Upper lobe of right lung (tissue), 1 donor: ENCODE measurements around the gene TAF1D. TPM values are rescaled to one million over a fixed set of nuclear protein-coding genes. Genes with fewer than 3 reads are reported as not detected.

Experiments used
- ATAC-seq: fragments of 200-7000 bp; cut with Tn5 transposase; one replicate; pipeline ENCODE4 v1.9.1; 2020; ENCODE audit warnings: mild to moderate bottlenecking, moderate library complexity
- DNase-seq: peaks from one replicate; pipeline ENCODE4 v3.0.0-alpha.2; 2020
- H3K27ac ChIP-seq: fragments of 200-600 bp; one replicate; pipeline ENCODE4 v1.8.0; 2022
- H3K27me3 ChIP-seq: fragments of 200-600 bp; one replicate; pipeline ENCODE4 v1.8.0; 2022; ENCODE audit warnings: mild to moderate bottlenecking
- H3K36me3 ChIP-seq: fragments of 200-600 bp; one replicate; pipeline ENCODE4 v1.8.0; 2022
- H3K4me1 ChIP-seq: fragments of 200-600 bp; one replicate; pipeline ENCODE4 v1.8.0; 2022
- H3K4me3 ChIP-seq: fragments of 200-600 bp; one replicate; pipeline ENCODE4 v1.8.0; 2022; ENCODE audit warnings: mild to moderate bottlenecking
- H3K9me3 ChIP-seq: fragments of 200-600 bp; one replicate; pipeline ENCODE4 v1.8.0; 2022
- intact Hi-C: fragments of 100-400 bp; cut with DNase I; formaldehyde crosslinking; loops from one replicate; pipeline ENCODE4 v1.11.0; 2022
- total RNA-seq: library from RNA; stranded (reverse); fragmentation: NEBNext Ultra II Directional; extraction: Animal tissue kit (Norgen Biotek cat#: 25700); gene quantifications from one replicate; pipeline ENCODE4 v1.2.1, GENCODE V29; 2021
- TF ChIP-seq, protein P1 (sequence below): fragments of 200-600 bp; IDR thresholded peaks from one replicate; pipeline ENCODE4 v1.8.0; 2022; ENCODE audit warnings: antibody characterized with exemption
- donor health status: DM: no; HTN: yes; CAD: no; lungs with severe emphysema.

The TAF1D gene
- total RNA-seq, 1 donor from 2014 or later: 93.4 TPM

DNA sequence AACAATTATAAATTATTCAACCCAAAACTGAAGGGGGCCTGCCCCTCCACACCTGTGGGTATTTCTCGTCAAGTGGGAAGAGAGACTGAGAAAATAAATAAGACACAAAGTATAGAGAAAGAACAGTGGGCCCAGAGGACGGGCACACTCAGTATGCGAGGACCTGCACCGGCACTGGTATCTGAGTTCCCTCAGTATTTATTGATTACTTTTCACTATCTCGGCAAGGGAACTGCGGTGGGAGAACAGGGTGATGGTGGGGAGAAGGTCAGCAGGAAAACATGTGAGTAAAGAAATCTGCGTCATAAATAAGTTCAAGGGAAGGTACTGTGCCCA is 3.3 kb upstream of the TAF1D start:
- DNase-seq (no peak), ATAC-seq (no peak)
- H3K27ac ChIP-seq: no peak overlapping the region
- no peaks in the 10 kb centered on the region for H3K9me3 ChIP-seq
- H3K4me3 ChIP-seq: no peak overlapping the region
- H3K27me3 ChIP-seq: no peaks in the 10 kb centered on the region
- H3K4me1 ChIP-seq: peaks cover 17% of the 10 kb centered on the region
- TF ChIP-seq, protein P1, sequence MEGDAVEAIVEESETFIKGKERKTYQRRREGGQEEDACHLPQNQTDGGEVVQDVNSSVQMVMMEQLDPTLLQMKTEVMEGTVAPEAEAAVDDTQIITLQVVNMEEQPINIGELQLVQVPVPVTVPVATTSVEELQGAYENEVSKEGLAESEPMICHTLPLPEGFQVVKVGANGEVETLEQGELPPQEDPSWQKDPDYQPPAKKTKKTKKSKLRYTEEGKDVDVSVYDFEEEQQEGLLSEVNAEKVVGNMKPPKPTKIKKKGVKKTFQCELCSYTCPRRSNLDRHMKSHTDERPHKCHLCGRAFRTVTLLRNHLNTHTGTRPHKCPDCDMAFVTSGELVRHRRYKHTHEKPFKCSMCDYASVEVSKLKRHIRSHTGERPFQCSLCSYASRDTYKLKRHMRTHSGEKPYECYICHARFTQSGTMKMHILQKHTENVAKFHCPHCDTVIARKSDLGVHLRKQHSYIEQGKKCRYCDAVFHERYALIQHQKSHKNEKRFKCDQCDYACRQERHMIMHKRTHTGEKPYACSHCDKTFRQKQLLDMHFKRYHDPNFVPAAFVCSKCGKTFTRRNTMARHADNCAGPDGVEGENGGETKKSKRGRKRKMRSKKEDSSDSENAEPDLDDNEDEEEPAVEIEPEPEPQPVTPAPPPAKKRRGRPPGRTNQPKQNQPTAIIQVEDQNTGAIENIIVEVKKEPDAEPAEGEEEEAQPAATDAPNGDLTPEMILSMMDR: no peak
- intact Hi-C loops: no loop called here
- H3K36me3 ChIP-seq: no peaks in the 10 kb centered on the region

DNA sequence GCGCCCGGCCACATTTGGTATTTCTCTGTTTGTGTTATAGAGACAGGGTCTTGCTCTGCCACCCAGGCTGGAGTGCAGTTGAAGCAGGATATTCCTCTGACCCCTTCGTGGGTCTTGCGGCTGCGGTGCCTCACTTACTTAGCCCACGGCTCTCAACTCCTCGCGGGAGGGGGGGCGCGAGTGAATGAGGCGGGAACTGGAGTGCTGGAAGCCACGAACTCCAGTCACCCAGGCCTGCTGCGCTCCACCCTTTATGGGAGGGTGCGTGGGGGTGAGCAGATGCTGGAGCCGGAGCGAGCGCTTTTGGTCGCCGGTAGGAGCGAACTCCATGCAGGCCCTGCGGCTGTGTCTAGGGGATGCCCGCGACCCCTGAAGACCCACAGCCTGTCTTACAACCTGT is 2.0 kb upstream of the TAF1D start:
- Histone ChIP-seq H3K4me3 (no peak overlapping the region), H3K9me3 (no peaks in the 10 kb centered on the region), H3K27ac (no peak overlapping the region), H3K4me1 (peaks cover 30% of the 10 kb centered on the region), H3K27me3 (no peaks in the 10 kb centered on the region), H3K36me3 (peaks cover 6% of the 10 kb centered on the region)
- no peak for DNase-seq
- no peak for ATAC-seq
- intact Hi-C loops: no loop called here
- TF ChIP-seq, protein P1: no peak

- Histone ChIP-seq H3K4me1 (peaks cover 42% of the 10 kb centered on the region), H3K27ac (peak overlapping the region; percentile 94), H3K36me3 (peaks cover 21% of the 10 kb centered on the region), H3K4me3 (peak overlapping the region; percentile 86), H3K9me3 (no peaks in the 10 kb centered on the region), H3K27me3 (no peaks in the 10 kb centered on the region)
- TF ChIP-seq, protein P1: no peak
- ATAC-seq: peak; percentile 71
- intact Hi-C loops: no loop called here
- DNase-seq: no peak
Observed at GRCh38 chr11:93741882-93742226, 559 bp upstream of the TAF1D start.

GRCh38 chr11:93740730-93741093 is 583 bp downstream of the TAF1D start:
- DNase-seq: peak; percentile 81
- Histone ChIP-seq H3K36me3 (peaks cover 32% of the 10 kb centered on the region), H3K27me3 (no peaks in the 10 kb centered on the region), H3K27ac (peak overlapping the region; percentile 94), H3K9me3 (no peaks in the 10 kb centered on the region), H3K4me1 (peaks cover 46% of the 10 kb centered on the region), H3K4me3 (peak overlapping the region; percentile 86)
- TF ChIP-seq, protein P1: no peak
- ATAC-seq: peak; percentile 67
- intact Hi-C loops: no loop called here

DNA sequence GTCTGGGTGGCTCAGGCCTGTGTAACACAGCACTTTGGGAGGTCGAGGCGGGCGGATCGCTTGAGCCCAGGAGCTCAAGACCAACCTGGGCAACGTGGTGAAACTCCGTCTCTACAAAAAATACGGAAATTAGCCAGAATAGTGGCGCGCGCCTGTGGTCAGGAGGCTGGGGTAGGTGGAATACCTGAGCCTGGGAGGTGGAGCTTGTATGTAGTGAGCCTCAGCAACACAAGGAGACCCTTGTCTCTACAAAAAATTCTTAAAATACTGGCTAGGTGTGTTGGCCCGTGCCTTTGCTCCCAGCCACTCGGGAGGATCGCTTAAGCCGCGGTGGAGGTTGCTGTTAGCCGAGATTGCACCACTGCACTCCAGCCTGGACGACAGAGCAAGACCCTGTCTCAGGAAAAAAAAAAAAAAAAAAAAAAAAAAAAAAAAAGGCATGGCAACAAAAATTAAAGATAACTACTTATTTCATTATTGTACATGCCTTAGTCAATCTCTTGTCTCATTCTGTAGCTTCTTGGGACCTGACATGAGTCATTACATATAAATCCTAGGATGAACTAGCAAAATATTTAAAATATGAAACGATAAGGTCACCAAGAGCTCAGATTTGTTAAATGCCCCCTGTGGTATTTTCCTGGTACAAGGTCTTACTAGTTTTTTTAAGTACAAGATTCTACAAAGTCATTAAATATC is 1.1 kb downstream of the TAF1D start:
- ATAC-seq (peak; percentile 1), DNase-seq (peak; percentile 68)
- Histone ChIP-seq H3K27ac (peak overlapping the region; percentile 94), H3K4me3 (peak overlapping the region; percentile 86), H3K4me1 (peaks cover 46% of the 10 kb centered on the region), H3K36me3 (peaks cover 38% of the 10 kb centered on the region), H3K27me3 (no peaks in the 10 kb centered on the region), H3K9me3 (no peaks in the 10 kb centered on the region)
- TF ChIP-seq, protein P1: no peak
- intact Hi-C loops: no loop called here

- peak overlapping the region; percentile 86 for H3K4me3 ChIP-seq
- TF ChIP-seq, protein P1: no peak
- H3K27me3 ChIP-seq: no peaks in the 10 kb centered on the region
- intact Hi-C loops: no loop called here
- DNase-seq (no peak), ATAC-seq (no peak)
- H3K4me1 ChIP-seq: peaks cover 37% of the 10 kb centered on the region
- H3K36me3 ChIP-seq: peaks cover 53% of the 10 kb centered on the region
- no peak overlapping the region for H3K27ac ChIP-seq
- H3K9me3 ChIP-seq: no peaks in the 10 kb centered on the region
Observed at GRCh38 chr11:93738647-93739081, 2.6 kb downstream of the TAF1D start.
